ENCODE measurements around the gene VWA1.
"Not testable (repeated sequence)": the region's sequence is repeated elsewhere in the genome, so short reads cannot be mapped to it uniquely, and the experiment has no call there.

VWA1 gene

GRCh38 chr1:1459711-1460110 lies 24.2 kb downstream of the VWA1 start:
- DNase-seq = not testable (repeated sequence)

GRCh38 chr1:1460540-1461130 lies 25.1 kb downstream of the VWA1 start:
- DNase-seq = no peak

- no peak for DNase-seq
These were observed 26.3 kb downstream of the VWA1 start for GRCh38 chr1:1461721-1462317.

- peak; percentile 13 for DNase-seq
These were observed 27.0 kb downstream of the VWA1 start for GRCh38 chr1:1462318-1462966.

- no peak for DNase-seq
These were observed 27.8 kb downstream of the VWA1 start for GRCh38 chr1:1463312-1463711.

- not testable (repeated sequence) for DNase-seq
These were observed 32.9 kb downstream of the VWA1 start for GRCh38 chr1:1468196-1468985.

- DNase-seq = no peak
These were observed 35.3 kb downstream of the VWA1 start for GRCh38 chr1:1470626-1471388.

GRCh38 chr1:1471389-1472052 lies 36.0 kb downstream of the VWA1 start, which contains the start of gene ATAD3B:
TSS of gene ATAD3B (plus strand) at chr1:1471765. CDS start at chr1:1471885, 120 bp downstream.
- peak; percentile 6 for DNase-seq

- not testable (repeated sequence) for DNase-seq
These were observed 36.8 kb downstream of the VWA1 start for GRCh38 chr1:1472053-1472876.

- DNase-seq = not testable (repeated sequence)
These were observed 40.5 kb downstream of the VWA1 start for GRCh38 chr1:1476011-1476410.

- DNase-seq = no peak
These were observed 41.7 kb downstream of the VWA1 start for GRCh38 chr1:1477206-1477605.

GRCh38 chr1:1479547-1480487 lies 44.3 kb downstream of the VWA1 start:
- DNase-seq = no peak

- not testable (repeated sequence) for DNase-seq
These were observed 45.0 kb downstream of the VWA1 start for GRCh38 chr1:1480488-1480867.

- DNase-seq = not testable (repeated sequence)
These were observed 46.3 kb downstream of the VWA1 start for GRCh38 chr1:1481811-1482210.

- no peak for DNase-seq
These were observed 47.4 kb downstream of the VWA1 start for GRCh38 chr1:1482856-1483255.

GRCh38 chr1:1483714-1484113 lies 48.2 kb downstream of the VWA1 start:
- no peak for DNase-seq

GRCh38 chr1:1484976-1485750 lies 49.7 kb downstream of the VWA1 start:
- DNase-seq = not testable (repeated sequence)

GRCh38 chr1:1485755-1486317 lies 50.3 kb downstream of the VWA1 start:
- not testable (repeated sequence) for DNase-seq

GRCh38 chr1:1487701-1488100 lies 52.2 kb downstream of the VWA1 start:
- DNase-seq = no peak

Measured in NCI-H524 treated with DMSO at 0.1 percent for 48 hours (cell line).